Stomach (tissue), 9 donors: ENCODE measurements around the gene CDH5. TPM values are rescaled to one million over a fixed set of nuclear protein-coding genes. Genes with fewer than 3 reads are reported as not detected.

ENCODE experiments used
- DNase-seq, 2 donors: peaks; one replicate each; pipeline versions ENCODE4 v3.0.0 to v3.0.0-alpha.2; 2013 to 2019
- H3K27ac ChIP-seq, 5 donors: fragments of 200-600 bp in 4 of 5; sonication (generic) in 4 of 5; one replicate each; pipeline ENCODE4 v1.5.1; 2013 to 2019; ENCODE audit warnings: mild to moderate bottlenecking in 1 of 5, moderate library complexity in 1 of 5
- H3K27me3 ChIP-seq, 3 donors: fragments of 200-600 bp; sonication (generic); one replicate each; pipeline ENCODE4 v1.5.1; 2017 to 2019; ENCODE audit warnings: mixed run types in 1 of 3
- H3K36me3 ChIP-seq, 4 donors: fragments of 200-600 bp; sonication (generic); 1 replicate in 3 of 4; 2 replicates in 1 of 4; pipeline ENCODE4 v1.5.1; 2016 to 2019
- H3K4me1 ChIP-seq, 4 donors: fragments of 200-600 bp; sonication (generic); one replicate each; pipeline ENCODE4 v1.5.1; 2016 to 2019
- H3K4me3 ChIP-seq, 4 donors: fragments of 200-600 bp; sonication (generic) in 3 of 4; one replicate each; pipeline ENCODE4 v1.5.1; 2016 to 2019; ENCODE audit warnings: mild to moderate bottlenecking in 1 of 4
- H3K9me3 ChIP-seq, 4 donors: fragments of 200-600 bp; sonication (generic); one replicate each; pipeline ENCODE4 v1.5.1; 2016 to 2019
- CTCF ChIP-seq, 7 experiments: fragments of 450-650 bp in 4 of 7; fragments of 200-600 bp in 3 of 7; sonication (generic) in 3 of 7; IDR thresholded peaks; one replicate each; pipeline ENCODE4 v1.5.1; 2016 to 2019; ENCODE audit warnings: antibody characterized with exemption in 7 of 7, control low read depth in 2 of 7, mild to moderate bottlenecking in 1 of 7
- EP300 ChIP-seq: sonication (generic); formaldehyde crosslinking; IDR thresholded peaks from one replicate; pipeline ENCODE4 v1.6.1; 2017; ENCODE audit warnings: antibody characterized with exemption
- POLR2A ChIP-seq, 4 donors: fragments of 450-650 bp; IDR thresholded peaks; one replicate each; pipeline ENCODE4 v1.6.1; 2016; ENCODE audit warnings: antibody characterized with exemption in 4 of 4, control low read depth in 2 of 4, mild to moderate bottlenecking in 1 of 4, moderate library complexity in 1 of 4
- POLR2AphosphoS5 ChIP-seq, 3 donors: sonication (generic); formaldehyde crosslinking; IDR thresholded peaks; one replicate each; pipeline ENCODE4 v1.6.1; 2016; ENCODE audit warnings: antibody characterized with exemption in 3 of 3
- WGBS, 5 donors: extraction: QIAGEN DNeasy Blood & Tissue Kit in 3 of 5; methylation state at CpG; one replicate each; pipeline versions ENCODE4 v1.1.5 to v1.1.7; 2013 to 2018; 5-methylcytosine and 5-hydroxymethylcytosine counted together
- intact Hi-C: fragments of 100-400 bp; cut with DNase I; formaldehyde crosslinking; loops from one replicate; pipeline ENCODE4 v1.15.1; 2023; ENCODE audit warnings: low total_unique reads
- polyA plus RNA-seq, 3 donors: library from polyadenylated mRNA; stranded (reverse); fragments of 200-250 nt; gene quantifications; one replicate each; pipeline ENCODE4 v1.2.3, GENCODE V29; 2013
- total RNA-seq, 5 donors: library from RNA; depleted of rRNA; stranded (reverse); fragments of >200 nt; gene quantifications; one replicate each; pipeline versions ENCODE4 v1.1.0 to v1.2.3, GENCODE V29; 2014 to 2016
- donor health status: healthy with polysubstance abuse.
- donor health status: Bipolar disorder and iron deficiency.
- donor health status: healthy.

Gene CDH5
- total and polyA plus RNA-seq, 8 donors = 2.4 to 46.9 (median 17.2) TPM

GRCh38 chr16:66428682-66429251 lies 62.3 kb downstream of the CDH5 start:
- 20 to 27% (median 25%) methylated on average over 11 of the region's 11 CpGs for WGBS, 5 donors
- peaks cover 15 to 98% (median 40%) of the 10 kb centered on the region in 3 donors for H3K27me3 ChIP-seq
- H3K36me3 ChIP-seq = no peaks in the 10 kb centered on the region
- H3K4me1 ChIP-seq = peaks cover 18 to 29% (median 23%) of the 10 kb centered on the region in 4 donors
- H3K27ac ChIP-seq = no peak overlapping the region
- TF ChIP-seq POLR2A (IDR thresholded peaks at IDR 0.05) (no peak), POLR2AphosphoS5 (IDR thresholded peaks at IDR 0.05) (no peak), CTCF (IDR thresholded peaks at IDR 0.05) (no peak), EP300 (no peak)
- H3K4me3 ChIP-seq = no peak overlapping the region
- no peak for DNase-seq
- intact Hi-C loops = no loop called here
- no peaks in the 10 kb centered on the region for H3K9me3 ChIP-seq

- WGBS, 5 donors = 32 to 44% (median 40%) methylated on average over 9 of the region's 9 CpGs
Measured at GRCh38 chr16:66429290-66429962, 62.9 kb downstream of the CDH5 start.

GRCh38 chr16:66430214-66430613 lies 63.7 kb downstream of the CDH5 start:
- intact Hi-C loops = no loop called here
- TF ChIP-seq CTCF (IDR thresholded peaks at IDR 0.05) (no peak), POLR2A (IDR thresholded peaks at IDR 0.05) (no peak), EP300 (no peak), POLR2AphosphoS5 (IDR thresholded peaks at IDR 0.05) (no peak)
- Histone ChIP-seq H3K27ac (no peak overlapping the region), H3K4me1 (peaks cover 18 to 29% (median 23%) of the 10 kb centered on the region in 4 donors), H3K4me3 (no peak overlapping the region), H3K27me3 (peaks cover 15 to 94% (median 39%) of the 10 kb centered on the region in 3 donors), H3K36me3 (no peaks in the 10 kb centered on the region), H3K9me3 (no peaks in the 10 kb centered on the region)
- 51 to 60% (median 57%) methylated on average over 3 of the region's 3 CpGs for WGBS, 5 donors
- no peak for DNase-seq

More at GRCh38 chr16:66429290-66429962, 62.9 kb downstream of the CDH5 start:
- Histone ChIP-seq H3K27ac (no peak overlapping the region), H3K4me1 (peaks cover 18 to 29% (median 23%) of the 10 kb centered on the region in 4 donors), H3K36me3 (no peaks in the 10 kb centered on the region), H3K4me3 (no peak overlapping the region), H3K9me3 (no peaks in the 10 kb centered on the region), H3K27me3 (peaks cover 15 to 98% (median 40%) of the 10 kb centered on the region in 3 donors)
- no peak for DNase-seq
- no peak for TF ChIP-seq POLR2AphosphoS5 (IDR thresholded peaks at IDR 0.05)
- no peak for TF ChIP-seq EP300
- TF ChIP-seq POLR2A (IDR thresholded peaks at IDR 0.05) = no peak
- no peak for TF ChIP-seq CTCF (IDR thresholded peaks at IDR 0.05)
- intact Hi-C loops = no loop called here

GRCh38 chr16:66431760-66432159 lies 65.3 kb downstream of the CDH5 start:
- Histone ChIP-seq H3K27me3 (peaks cover 9 to 79% (median 24%) of the 10 kb centered on the region in 3 donors), H3K36me3 (no peaks in the 10 kb centered on the region), H3K9me3 (no peaks in the 10 kb centered on the region), H3K27ac (no peak overlapping the region), H3K4me3 (no peak overlapping the region), H3K4me1 (peaks cover 12 to 19% (median 15%) of the 10 kb centered on the region in 4 donors)
- 71 to 85% (median 79%) methylated on average over 8 of the region's 8 CpGs for WGBS, 5 donors
- no peak for TF ChIP-seq POLR2A (IDR thresholded peaks at IDR 0.05)
- no peak for TF ChIP-seq EP300
- no peak for TF ChIP-seq CTCF (IDR thresholded peaks at IDR 0.05)
- no peak for TF ChIP-seq POLR2AphosphoS5 (IDR thresholded peaks at IDR 0.05)
- no peak for DNase-seq
- intact Hi-C loops = no loop called here
